Measurements from ENCODE around the gene SYAP1. TPM values are rescaled to one million over a fixed set of nuclear protein-coding genes. Genes with fewer than 3 reads are reported as not detected.

The SYAP1 gene
- total and polyA plus RNA-seq, 2 of the 8 experiments (the other 6 are each of a cell fraction or from before 2014, with no cell fraction given): 2.9 to 20.3 TPM

Small RNA genes within 50 kb of the gene (small RNA-seq; reads per million reads assigned to genes)
- gene RNU7-56P (ENCODE audit: insufficient read depth) (not detected), gene RPL12P49 (ENCODE audit: insufficient read depth) (not detected)

Other genes with a start within 250 kb of the SYAP1 start
- gene S100G, start 69.5 kb upstream of the SYAP1 start, total RNA-seq (2021; fragmentation: NEBNext Ultra II Directional; extraction: Animal tissue kit (Norgen Biotek cat#: 25700)): not detected in 2 replicates
- gene S100G, start 69.5 kb upstream of the SYAP1 start, polyA plus RNA-seq (2011; rRNA removed): not detected in 2 replicates
- 32.7 and 34.0 TPM in 2 replicates for gene CTPS2, start 6.9 kb upstream of the SYAP1 start, total RNA-seq (2021; fragmentation: NEBNext Ultra II Directional; extraction: Animal tissue kit (Norgen Biotek cat#: 25700))
- 11.4 and 17.1 TPM in 2 replicates for gene CTPS2, start 6.9 kb upstream of the SYAP1 start, polyA plus RNA-seq (2011; rRNA removed)
- 42.6 and 42.9 TPM in 2 replicates for gene TXLNG, start 66.9 kb downstream of the SYAP1 start, total RNA-seq (2021; fragmentation: NEBNext Ultra II Directional; extraction: Animal tissue kit (Norgen Biotek cat#: 25700))
- gene TXLNG, start 66.9 kb downstream of the SYAP1 start, polyA plus RNA-seq (2011; rRNA removed): 19.9 and 32.9 TPM in 2 replicates
- 124 and 138 TPM in 2 replicates for gene RBBP7, start 150.8 kb downstream of the SYAP1 start, total RNA-seq (2021; fragmentation: NEBNext Ultra II Directional; extraction: Animal tissue kit (Norgen Biotek cat#: 25700))
- gene RBBP7, start 150.8 kb downstream of the SYAP1 start, polyA plus RNA-seq (2011; rRNA removed): 77.8 and 107 TPM in 2 replicates
- 3.3 and 4.3 TPM in 2 replicates for gene REPS2, start 227.0 kb downstream of the SYAP1 start, total RNA-seq (2021; fragmentation: NEBNext Ultra II Directional; extraction: Animal tissue kit (Norgen Biotek cat#: 25700))
- gene REPS2, start 227.0 kb downstream of the SYAP1 start, polyA plus RNA-seq (2011; rRNA removed): 0.79 and 1.3 TPM in 2 replicates